DMS 273 (cell line): ENCODE measurements around the gene SCT.
A peak's percentile ranks its signal among the peaks of the same experiment; 100 is the strongest.

ENCODE experiments used
- DNase-seq: peaks from one replicate; lab custom pipeline; 2025; ENCODE audit not compliant: unreplicated experiment; lab: John Stamatoyannopoulos, UW

The SCT gene

GRCh38 chr11:623349-623869 is 3.6 kb downstream of the SCT start:
- no peak for DNase-seq

- no peak for DNase-seq
Observed at GRCh38 chr11:621838-622237, 5.1 kb downstream of the SCT start.

- DNase-seq = no peak
Observed at GRCh38 chr11:620935-621814, 5.8 kb downstream of the SCT start.

GRCh38 chr11:620201-620600 is 6.8 kb downstream of the SCT start:
- no peak for DNase-seq

GRCh38 chr11:619628-620050 is 7.3 kb downstream of the SCT start:
- no peak for DNase-seq

GRCh38 chr11:618856-619627 is 7.9 kb downstream of the SCT start:
- no peak for DNase-seq

- no peak for DNase-seq
Observed at GRCh38 chr11:617912-618682, 8.9 kb downstream of the SCT start.

- no peak for DNase-seq
Observed at GRCh38 chr11:617199-617911, 9.6 kb downstream of the SCT start.

- DNase-seq = no peak
Observed at GRCh38 chr11:616320-617198, 10.4 kb downstream of the SCT start.

- DNase-seq = no peak
Observed at GRCh38 chr11:615504-616319, 11.3 kb downstream of the SCT start, which contains the start of gene IRF7. Gene IRF7 (minus strand): TSS chr11:615950. CDS start chr11:615364, 586 bp downstream.

- no peak for DNase-seq
Observed at GRCh38 chr11:614623-615503, 12.1 kb downstream of the SCT start.

GRCh38 chr11:614021-614622 is 12.9 kb downstream of the SCT start:
- no peak for DNase-seq

GRCh38 chr11:613369-613968 is 13.5 kb downstream of the SCT start:
- peak; percentile 60 for DNase-seq

- DNase-seq = no peak
Observed at GRCh38 chr11:612961-613300, 14.1 kb downstream of the SCT start.

GRCh38 chr11:612201-612960 is 14.6 kb downstream of the SCT start:
- DNase-seq = peak; percentile 58
